ENCODE measurements around the gene TGIF2. TPM values are rescaled to one million over a fixed set of nuclear protein-coding genes. Genes with fewer than 3 reads are reported as not detected.

TGIF2 gene
- total and polyA plus RNA-seq, 2 of the 4 experiments (the other 2 are of a cell fraction) = 9.7 to 12.7 TPM

DNA sequence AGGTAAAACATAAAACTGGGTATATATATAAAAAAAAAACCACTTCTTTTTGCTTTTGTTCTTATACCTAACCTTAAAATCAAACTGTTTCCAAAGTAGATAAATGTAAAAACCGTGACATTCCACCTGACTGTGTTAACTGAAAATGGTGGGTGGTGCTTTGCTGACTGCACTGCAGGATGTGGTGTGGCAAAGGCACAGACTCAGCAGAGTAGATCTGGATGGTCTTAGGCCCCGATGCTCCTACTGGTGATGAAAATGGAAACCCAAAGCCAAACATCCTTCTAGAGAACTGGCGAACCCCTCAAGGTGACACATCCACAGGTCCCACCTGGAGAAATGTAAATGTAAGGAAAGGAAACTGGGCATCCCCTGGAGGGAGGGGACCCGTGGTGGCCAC is 8.9 kb downstream of the TGIF2 start:
- Histone ChIP-seq H3K9me3 (ENCODE audit: control insufficient read depth, insufficient read depth, low read length) (no peaks in the 10 kb centered on the region), H3K14ac (replicated peaks; ENCODE audit: low read depth, low read length) (no peak overlapping the region), H2BK20ac (ENCODE audit: low read depth, low read length) (no peak overlapping the region), H3K4me2 (ENCODE audit: low read depth, low read length) (no peak overlapping the region), H2BK5ac (ENCODE audit: low read depth, low read length, poor library complexity, severe bottlenecking) (no peak overlapping the region), H3K9me1 (ENCODE audit: insufficient read depth, low read length) (peaks cover 12% of the 10 kb centered on the region), H4K20me1 (ENCODE audit: insufficient read depth, low read length) (peaks cover 16% of the 10 kb centered on the region), H2AK9ac (replicated peaks; ENCODE audit: low read depth, low read length, poor library complexity) (no peak overlapping the region), H3K4me3 (ENCODE audit: insufficient read depth, low read depth, low read length) (no peak overlapping the region), H2BK15ac (ENCODE audit: low read depth, low read length) (no peak overlapping the region), H2BK120ac (ENCODE audit: low read depth, low read length) (no peak overlapping the region), H4K91ac (ENCODE audit: insufficient read depth, low read depth, low read length) (no peak overlapping the region), H3K27me3 (ENCODE audit: control insufficient read depth, insufficient read depth, low read length) (no peaks in the 10 kb centered on the region), H3K23ac (ENCODE audit: low read depth, low read length) (no peak overlapping the region), H3K4ac (ENCODE audit: low read depth, low read length) (no peak overlapping the region), H3K18ac (ENCODE audit: low read depth, low read length) (no peak overlapping the region), H4K8ac (ENCODE audit: low read depth in 2 of 2, low read length in 2 of 2) (no peak overlapping the region), H3K4me1 (ENCODE audit: control insufficient read depth, insufficient read depth, low read length) (no peaks in the 10 kb centered on the region), H4K5ac (ENCODE audit: low read depth, low read length) (no peak overlapping the region), H3K36me3 (ENCODE audit: control insufficient read depth, insufficient read depth, low read length) (peaks cover 34% of the 10 kb centered on the region), H3K9ac (ENCODE audit: low read depth, low read length) (no peak overlapping the region), H3K56ac (ENCODE audit: extremely low read depth, insufficient read depth, low read length) (no peak overlapping the region), H2AK5ac (ENCODE audit: low read depth, low read length) (no peak overlapping the region), H2AFZ (replicated peaks; ENCODE audit: low read length, poor library complexity) (no peak overlapping the region), H3K27ac (ENCODE audit: insufficient read depth, low read length) (no peak overlapping the region), H3K79me1 (ENCODE audit: low read depth in 1 of 2, low read length in 2 of 2) (peaks cover 19 to 29% of the 10 kb centered on the region in 2 experiments)
- TF ChIP-seq POLR2A (IDR thresholded peaks at IDR 0.05; ENCODE audit: low read depth, low read length) = no peak
- no peak for TF ChIP-seq MAZ (IDR thresholded peaks at IDR 0.05; ENCODE audit: borderline replicate concordance, low read depth, low read length)
- no peak for TF ChIP-seq NFE2L2 (IDR thresholded peaks at IDR 0.05; ENCODE audit: low read depth, low read length)
- TF ChIP-seq FOS (IDR thresholded peaks at IDR 0.05; ENCODE audit: low read depth, low read length) = no peak
- TF ChIP-seq CHD1 (IDR thresholded peaks at IDR 0.05; ENCODE audit: low read depth, low read length) = no peak
- TF ChIP-seq, protein P1, sequence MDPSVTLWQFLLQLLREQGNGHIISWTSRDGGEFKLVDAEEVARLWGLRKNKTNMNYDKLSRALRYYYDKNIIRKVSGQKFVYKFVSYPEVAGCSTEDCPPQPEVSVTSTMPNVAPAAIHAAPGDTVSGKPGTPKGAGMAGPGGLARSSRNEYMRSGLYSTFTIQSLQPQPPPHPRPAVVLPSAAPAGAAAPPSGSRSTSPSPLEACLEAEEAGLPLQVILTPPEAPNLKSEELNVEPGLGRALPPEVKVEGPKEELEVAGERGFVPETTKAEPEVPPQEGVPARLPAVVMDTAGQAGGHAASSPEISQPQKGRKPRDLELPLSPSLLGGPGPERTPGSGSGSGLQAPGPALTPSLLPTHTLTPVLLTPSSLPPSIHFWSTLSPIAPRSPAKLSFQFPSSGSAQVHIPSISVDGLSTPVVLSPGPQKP (IDR thresholded peaks at IDR 0.05; ENCODE audit: borderline replicate concordance, low read depth, low read length) = no peak
- TF ChIP-seq SMC3 (IDR thresholded peaks at IDR 0.05; ENCODE audit: low read depth, low read length) = no peak
- TF ChIP-seq RAD21 (IDR thresholded peaks at IDR 0.05; ENCODE audit: low read length) = no peak
- TF ChIP-seq MXI1 (IDR thresholded peaks at IDR 0.05; ENCODE audit: borderline replicate concordance, low read depth, low read length) = no peak
- TF ChIP-seq RCOR1 (IDR thresholded peaks at IDR 0.05; ENCODE audit: insufficient replicate concordance, low read length) = no peak
- no peak for TF ChIP-seq CEBPB (IDR thresholded peaks at IDR 0.05; ENCODE audit: low read depth, low read length)
- no CpG with 5 or more reads among the region's 4 CpGs for WGBS, 2 experiments (ENCODE audit: extremely low coverage in 2 of 2, insufficient read length in 1 of 2)
- ATAC-seq (ENCODE audit: low read depth) (no peak), DNase-seq (no peak)
- in situ Hi-C loops (cut with MboI; ENCODE audit: low sequenced_read_pairs) (no loop called here), intact Hi-C loops (cut with micrococcal nuclease) (no loop called here), dilution Hi-C loops (cut with HindIII; ENCODE audit: low sequenced_read_pairs, unreplicated experiment) (no loop called here)
- POLR2A ChIA-PET (ENCODE audit: unreplicated experiment) = no interaction called here
- CTCF ChIA-PET = interaction anchor here (0.7 kb wide), 1 partner anchor 24 kb away, joined by 3 read pairs; no protein-coding TSS in a partner anchor
- BruUV-seq (replicated peaks) = no TSS peak

Data from IMR-90 (cell line).